GM21528 (cell line): ENCODE measurements around the gene WDR41.
"Not testable (repeated sequence)": the region's sequence is repeated elsewhere in the genome, so short reads cannot be mapped to it uniquely, and the experiment has no call there.

Experiments
- ATAC-seq: cut with Tn5 transposase; IDR thresholded peaks from one replicate; pipeline ENCODE4 v1.9.1; 2021; ENCODE audit warnings: mild to moderate bottlenecking, moderate library complexity; ENCODE audit not compliant: unreplicated experiment, low FRiP score

WDR41 gene

DNA sequence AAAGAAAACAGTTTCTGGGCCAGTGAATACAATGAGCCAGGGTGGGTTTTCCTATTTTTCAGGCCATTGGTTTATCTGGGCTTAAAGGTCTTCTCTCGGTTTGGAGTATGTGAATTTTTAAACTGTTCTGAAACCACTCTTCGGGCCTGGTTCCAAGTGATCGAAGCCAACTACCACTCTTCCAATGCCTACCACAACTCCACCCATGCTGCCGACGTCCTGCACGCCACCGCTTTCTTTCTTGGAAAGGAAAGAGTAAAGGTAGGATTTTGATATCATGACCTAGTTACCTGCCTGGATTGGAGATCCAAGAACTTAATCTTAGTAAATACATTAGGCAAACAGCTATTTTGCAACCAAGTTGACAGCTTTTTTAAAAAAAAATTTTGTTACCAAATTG, 79.1 kb downstream of the WDR41 start:
- ATAC-seq = no peak

DNA sequence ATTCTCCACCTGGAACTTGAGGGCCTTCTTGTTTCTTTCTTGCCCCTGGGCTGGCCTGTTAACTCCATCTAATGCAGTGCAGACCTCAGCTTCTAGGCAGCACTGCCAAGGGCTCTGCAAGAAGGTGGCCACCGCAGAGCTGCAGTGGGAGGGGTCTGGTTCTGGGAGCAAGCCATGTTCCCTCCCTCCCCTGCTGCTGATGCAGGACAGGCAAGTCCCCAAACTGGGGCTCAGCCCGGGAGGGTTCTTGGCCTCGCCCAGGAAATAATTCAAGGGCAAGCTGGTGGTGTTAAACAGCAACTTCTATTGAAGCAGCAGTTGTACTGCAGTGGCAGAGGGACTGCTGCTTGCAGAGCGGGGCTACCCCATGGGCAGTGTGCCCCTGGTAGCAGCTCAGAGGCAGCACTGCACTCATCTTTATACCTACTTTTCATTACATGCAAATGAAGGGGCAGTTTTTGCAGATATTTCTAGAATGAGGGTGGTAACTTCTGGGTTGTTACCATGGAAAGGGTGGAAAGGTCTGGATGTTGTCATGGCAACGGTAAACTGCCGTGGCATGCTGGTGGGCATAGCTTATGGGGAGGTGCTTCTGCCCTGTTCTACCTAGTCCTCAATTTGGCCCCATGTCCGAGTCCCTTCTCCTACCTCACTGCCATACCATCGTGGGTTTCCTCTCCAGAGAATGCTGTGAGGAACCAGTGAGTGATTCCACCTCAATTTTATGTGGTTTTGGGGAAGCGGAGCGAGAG, 82.1 kb downstream of the WDR41 start:
- ATAC-seq = no peak

DNA sequence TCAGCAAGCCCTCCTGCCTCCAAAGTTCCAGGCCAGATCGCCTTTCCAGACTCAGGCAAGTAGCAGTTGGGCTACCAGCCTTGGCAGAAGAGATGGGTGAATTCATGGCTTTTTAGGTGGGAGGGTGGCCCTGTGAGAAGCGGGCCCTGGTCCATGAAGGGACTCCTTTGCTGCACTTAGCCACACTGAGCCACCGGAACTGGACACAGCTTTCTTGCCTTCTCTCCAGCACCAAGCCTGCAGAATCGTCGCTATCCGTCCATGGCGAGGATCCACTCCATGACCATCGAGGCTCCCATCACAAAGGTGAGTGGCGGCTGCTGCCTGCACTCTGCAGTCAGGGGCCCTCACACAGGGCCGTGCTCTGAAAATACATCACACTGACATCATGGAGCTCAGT, 85.0 kb downstream of the WDR41 start:
- no peak for ATAC-seq

DNA sequence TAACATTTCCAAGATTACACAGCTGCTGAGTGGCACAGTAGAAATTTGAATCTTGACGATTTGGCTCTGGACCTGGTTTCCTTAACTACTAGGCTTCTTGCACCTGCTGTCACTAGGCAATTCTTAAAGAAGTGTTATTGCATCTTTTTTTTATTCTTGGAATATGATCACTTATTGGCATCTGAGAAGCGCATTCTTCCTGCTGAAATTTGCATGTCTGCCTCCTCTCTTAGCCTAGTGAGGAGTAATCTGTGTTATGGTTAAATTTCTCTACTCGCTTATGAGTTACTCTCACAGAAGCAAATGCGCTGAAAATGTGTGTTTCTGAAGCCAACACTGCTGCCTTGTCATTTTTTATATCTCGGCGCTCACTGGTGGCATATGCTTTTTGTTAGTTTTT, 89.3 kb downstream of the WDR41 start:
- no peak for ATAC-seq

DNA sequence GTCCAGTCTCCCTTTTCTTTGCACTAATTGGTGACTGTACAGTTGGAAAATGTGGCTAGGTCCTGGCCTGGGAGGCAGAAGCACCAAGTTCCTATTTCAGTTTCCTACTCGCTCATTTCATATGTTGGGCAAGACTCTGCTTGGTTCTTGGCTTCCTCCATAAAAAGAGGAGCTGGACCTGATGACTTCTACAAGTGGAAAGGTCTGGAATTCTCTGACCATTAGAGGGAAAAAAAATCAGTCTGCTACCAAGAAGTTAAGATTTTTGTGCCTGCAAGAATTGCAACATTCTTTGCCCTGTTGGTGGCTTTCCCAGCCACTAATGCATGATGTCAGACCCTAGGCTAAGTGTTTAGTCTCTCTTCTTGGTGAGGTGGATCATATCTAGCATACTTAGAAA, 91.5 kb downstream of the WDR41 start:
- ATAC-seq = no peak

DNA sequence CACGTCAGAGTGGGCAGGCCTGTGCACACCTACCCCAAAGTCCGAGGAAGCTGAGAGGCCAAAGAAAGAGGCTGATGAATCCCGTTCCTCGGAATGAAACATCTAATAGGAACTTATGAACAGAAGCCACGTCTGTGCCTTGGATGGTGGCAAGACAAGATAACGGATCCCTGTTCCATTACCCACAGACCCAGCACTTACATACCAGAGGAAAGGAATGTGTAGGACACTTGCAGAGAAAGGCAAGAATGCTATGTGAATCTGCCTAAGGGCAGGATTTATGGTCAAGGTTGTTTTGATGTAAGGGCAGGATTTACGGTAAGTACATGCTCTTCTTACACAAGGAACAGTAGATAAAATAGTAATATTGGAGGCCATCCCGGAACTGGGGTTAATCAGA, 93.2 kb downstream of the WDR41 start:
- ATAC-seq = no peak

DNA sequence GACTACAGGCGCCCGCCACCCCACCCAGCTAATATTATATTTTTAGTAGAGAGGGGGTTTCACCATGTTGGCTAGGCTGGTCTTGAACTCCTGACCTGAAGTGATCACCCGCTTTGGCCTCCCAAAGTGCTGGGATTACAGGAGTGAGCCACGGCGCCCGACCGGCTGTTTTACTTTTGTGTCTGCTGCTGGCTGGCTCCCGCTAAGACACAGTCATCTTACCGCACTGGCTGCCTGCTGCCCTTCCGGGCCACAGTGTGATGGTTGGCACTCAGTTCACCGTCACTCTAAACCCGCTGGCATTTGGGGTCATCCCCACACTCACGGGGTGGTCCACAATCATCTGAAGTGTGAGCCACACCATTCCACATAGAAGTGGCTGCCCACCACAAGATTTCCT, 93.7 kb downstream of the WDR41 start:
- no peak for ATAC-seq

DNA sequence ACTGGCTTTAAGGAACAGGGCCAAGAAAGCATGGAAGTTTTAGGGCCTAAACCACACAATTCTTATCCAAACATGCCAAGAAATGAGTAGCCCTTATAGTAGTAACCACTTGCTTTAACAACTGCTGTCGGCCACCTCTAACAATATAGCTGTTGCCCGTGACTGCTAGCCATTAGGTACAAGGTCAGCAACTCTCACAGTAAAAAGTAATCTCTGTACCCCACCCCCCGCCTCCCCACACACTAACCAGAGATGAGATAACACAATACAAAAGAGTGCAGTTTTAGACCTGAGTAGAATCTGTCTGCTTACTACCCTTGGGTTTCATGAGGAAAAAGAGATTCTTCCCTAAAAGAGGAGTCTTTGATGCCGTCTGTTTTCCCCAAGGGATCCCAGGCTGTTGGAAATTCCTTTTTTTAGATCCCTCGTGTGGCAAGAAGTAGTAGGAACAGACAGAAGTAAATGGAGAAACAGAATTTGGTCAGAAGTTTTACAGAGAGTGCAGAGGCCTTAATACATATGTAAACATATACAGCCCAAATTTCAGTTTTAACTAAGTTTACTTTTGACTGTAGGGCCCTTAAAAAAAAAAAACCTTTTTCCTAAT, 94.3 kb downstream of the WDR41 start:
- ATAC-seq = no peak

DNA sequence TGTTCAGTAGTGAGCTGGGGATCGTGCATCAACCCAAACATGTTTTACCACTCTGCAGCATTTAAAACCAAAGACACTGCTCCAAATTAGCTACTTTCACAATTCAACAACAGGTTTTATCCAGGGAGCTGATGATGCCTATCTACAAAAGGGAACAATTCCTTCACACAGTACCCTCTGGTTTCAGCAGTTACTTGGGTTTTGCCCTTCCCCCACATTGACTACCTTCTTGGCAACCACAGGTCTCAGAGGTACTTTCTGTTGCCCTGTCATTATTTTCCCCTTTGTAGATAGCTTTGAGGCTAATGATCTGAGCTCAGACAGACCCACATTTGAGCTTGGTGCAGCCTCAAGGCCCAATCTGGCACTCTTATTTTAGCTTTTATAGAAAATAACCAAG, 96.1 kb downstream of the WDR41 start:
- no peak for ATAC-seq

DNA sequence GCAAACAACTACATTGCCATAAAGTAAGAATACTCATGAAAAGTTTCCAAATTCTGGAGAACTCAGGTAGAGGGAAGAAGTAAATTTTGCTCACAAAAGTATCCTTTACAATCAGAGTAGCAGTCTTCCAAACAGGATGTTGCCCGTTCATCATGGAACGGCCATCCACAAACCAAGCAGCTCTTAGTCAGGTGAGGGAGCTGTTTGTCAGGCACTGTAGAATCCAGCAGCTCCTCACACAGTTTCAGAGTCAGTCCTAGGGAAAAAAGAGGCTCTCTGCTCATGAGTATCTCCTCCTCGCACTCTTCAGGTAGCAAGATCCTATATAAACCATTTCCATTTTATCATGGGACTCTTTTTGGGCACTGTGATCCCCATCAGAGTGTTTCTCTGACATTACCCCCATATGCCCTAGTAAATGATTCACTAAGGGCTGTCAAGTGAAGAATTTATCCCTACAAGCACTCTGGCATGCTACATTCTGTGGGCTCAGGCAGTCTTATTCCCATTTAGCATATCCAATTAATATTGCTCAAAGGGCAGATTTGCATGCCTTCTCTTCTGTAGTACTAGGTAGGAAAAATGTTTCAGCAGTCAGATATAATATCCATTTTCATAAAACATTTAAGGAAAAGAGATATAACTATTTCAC, 97.9 kb downstream of the WDR41 start:
- no peak for ATAC-seq

DNA sequence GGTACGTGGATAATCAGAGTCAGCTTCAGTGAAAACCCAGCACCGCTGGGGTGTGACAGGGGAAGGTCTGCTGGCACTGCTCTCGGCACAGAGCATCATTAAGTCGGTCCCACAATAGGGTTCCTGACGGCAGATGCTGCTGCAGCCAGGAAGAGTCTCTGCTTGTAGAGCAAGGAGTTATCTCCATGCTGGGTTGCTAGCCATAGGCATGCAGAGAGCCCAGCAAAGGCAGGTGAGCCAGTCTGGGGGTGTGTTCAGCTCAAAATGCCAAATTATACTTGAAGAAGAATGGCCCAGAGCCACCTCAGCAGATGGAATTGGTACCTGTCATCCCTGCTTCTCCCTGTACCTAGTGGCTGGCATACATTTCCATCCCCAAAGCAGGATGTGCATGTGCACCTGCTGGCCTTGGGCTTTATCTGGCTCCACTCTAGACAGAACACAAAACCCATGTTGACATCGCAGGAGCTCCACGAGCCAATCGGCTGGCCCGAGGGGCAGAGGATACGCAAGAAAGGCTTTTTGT, 100.8 kb downstream of the WDR41 start:
- no peak for ATAC-seq

DNA sequence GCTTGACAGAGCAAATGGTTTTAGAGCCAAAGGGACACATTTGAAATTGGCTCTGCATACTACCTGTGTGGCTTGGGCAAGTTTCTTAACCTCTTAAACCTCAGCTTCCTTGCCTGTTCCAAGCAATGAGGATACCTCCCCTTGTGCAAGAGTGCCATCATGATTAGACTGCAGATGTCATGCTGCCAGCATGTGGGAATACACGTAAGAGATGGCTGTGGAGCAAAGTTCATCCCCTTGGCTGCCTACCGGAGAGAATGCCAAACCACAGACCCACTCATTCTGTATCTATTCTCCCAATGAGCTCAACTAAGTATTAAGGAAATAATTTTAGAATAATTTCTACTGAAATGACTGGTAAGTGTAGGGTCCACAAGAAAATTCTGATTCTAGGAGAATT, 101.3 kb downstream of the WDR41 start:
- ATAC-seq = no peak

DNA sequence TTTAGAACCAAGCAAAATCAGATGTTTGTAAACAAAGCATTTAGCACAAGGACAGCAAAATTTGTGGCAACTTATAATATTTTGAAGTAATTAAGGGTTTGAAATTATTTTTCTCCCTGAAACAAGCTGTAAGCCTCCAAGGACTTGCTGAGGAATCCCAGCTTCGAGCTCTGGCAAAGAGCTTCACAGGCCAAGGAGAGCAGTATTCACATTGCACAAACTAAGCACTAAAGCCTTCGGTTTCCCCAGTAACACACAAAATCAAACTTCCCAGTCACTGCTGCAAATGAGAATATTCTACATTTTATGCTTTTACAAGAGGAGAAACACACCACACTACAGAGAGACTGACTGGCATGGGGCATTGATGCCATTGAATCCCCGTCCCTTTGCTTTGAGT, 101.9 kb downstream of the WDR41 start:
- ATAC-seq = no peak

DNA sequence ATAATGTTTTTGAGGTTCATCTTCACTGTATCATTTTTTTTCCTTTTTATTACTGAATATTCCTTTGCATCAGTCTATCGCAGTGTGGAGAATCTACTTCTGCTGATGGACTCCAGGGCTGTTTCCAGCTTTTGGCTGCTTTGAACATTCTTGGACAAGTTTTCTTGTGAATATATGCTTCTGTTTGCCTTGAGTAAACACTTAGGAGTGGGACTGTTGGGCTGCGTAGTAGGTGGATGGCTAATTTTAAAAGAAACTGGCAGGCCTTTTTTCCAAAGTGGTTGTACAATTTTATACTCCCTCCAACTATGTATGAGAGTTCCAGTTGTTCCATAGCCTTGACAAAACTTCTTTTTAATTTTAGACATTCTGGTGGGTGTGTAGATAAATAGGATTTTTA, 102.4 kb downstream of the WDR41 start:
- no peak for ATAC-seq

DNA sequence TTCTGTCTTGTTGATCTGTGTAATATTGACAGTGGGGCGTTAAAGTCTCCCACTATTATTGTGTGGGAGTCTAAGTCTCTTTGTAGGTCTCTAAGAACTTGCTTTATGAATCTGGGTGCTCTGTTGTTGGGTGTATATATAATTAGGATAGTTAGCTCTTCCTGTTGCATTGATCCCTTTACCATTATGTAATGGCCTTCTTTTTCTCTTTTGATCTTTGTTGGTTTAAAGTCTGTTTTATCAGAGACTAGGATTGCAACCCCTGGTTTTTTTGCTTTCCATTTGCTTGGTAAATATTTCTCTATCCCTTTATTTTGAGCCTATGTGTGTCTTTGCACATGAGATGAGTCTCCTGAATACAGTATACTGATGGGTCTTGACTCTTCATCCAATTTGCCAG, 105.8 kb downstream of the WDR41 start:
- ATAC-seq = not testable (repeated sequence)

DNA sequence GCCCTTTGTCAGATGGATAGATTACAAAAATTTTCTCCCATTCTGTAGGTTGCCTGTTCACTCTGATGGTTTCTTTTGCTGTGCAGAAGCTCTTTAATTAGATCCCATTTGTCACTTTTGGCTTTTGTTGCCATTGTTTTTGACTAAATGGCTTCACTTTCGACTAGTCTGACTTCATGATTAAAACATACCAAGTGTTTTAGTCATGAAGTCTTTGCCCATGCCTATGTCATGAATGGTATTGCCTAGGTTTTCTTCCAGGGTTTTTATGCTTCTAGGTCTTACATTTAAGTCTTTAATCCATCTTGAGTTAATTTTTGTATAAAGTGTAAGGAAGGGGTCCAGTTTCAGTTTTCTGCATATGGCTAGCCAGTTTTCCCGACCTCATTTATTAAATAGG, 108.8 kb downstream of the WDR41 start:
- ATAC-seq = not testable (repeated sequence)
